ENCODE data around the gene TLE3. TPM values are rescaled to one million over a fixed set of nuclear protein-coding genes. Genes with fewer than 3 reads are reported as not detected.

TLE3 gene
- total and polyA plus RNA-seq, 7 experiments from 2014 or later, result 15.2 to 183 (median 117) TPM

DNA sequence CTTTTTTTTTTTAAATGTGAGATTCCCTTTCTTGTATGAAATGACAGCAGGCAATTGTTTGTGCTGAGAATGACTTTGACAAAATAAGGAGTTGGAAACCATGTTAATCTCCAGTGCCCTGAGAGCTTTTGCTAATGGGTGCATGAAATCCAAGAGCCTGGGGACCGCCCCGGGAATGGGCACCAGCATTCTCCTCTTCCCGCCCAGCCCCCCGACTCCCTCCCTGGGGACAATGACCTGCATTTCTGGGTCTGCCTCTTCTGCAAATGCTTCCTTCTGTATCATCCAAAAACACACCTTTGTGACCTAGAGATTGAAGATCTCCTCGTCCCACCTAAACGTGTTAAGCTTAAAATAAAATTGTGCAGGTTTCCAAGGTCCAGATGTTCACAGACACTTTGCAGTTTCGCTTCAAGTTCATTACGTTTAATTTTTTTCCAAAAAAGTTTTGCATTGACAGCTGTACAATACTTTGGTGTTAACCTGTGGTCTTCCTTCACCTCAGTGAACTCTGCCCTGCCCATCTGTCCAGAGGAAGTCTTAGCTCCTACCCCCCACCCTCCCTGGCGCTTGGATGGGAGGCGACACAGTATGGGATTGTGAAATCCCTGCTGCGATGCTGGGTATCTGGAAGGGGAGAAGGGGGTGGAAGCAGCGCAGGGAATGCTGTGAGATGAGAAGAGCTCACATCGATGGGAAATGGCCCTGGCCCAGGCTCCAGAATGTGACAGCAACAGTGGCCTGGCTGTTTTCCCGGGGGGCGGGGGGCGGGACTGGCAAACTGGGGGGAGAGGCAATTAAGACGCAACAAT, 50.1 kb downstream of the TLE3 start:
- Mint-ChIP-seq H3K4me3 (no peak overlapping the region), H3K4me1 (peaks cover 0 to 4% (median 0%) of the 10 kb centered on the region in 7 donors), H3K27me3 (no peaks in the 10 kb centered on the region), H3K27ac (peak overlapping the region in 2 of 9 donors; percentile 32 to 49), H3K36me3 (peaks cover 13 to 41% (median 30%) of the 10 kb centered on the region in 5 donors), H3K9me3 (peaks cover 0 to 4% (median 0%) of the 10 kb centered on the region in 11 donors)
- ChIA-PET POLR2A (no interaction called here), CTCF (no interaction called here)
- DNase-seq (no peak), ATAC-seq (no peak)
- H3K9me3 ChIP-seq (ENCODE audit: control insufficient read depth in 2 of 3, low read length in 3 of 3), result no peaks in the 10 kb centered on the region
- intact Hi-C loops (cut with micrococcal nuclease), result no loop called here
- H3K36me3 ChIP-seq (ENCODE audit: control insufficient read depth in 2 of 3, insufficient read depth in 3 of 3, low read length in 3 of 3), result peaks cover 0 to 46% (median 0%) of the 10 kb centered on the region in 3 experiments
- H3K27me3 ChIP-seq (ENCODE audit: control insufficient read depth in 2 of 2, insufficient read depth in 2 of 2, low read length in 2 of 2), result no peaks in the 10 kb centered on the region
- no peak overlapping the region for H3K27ac ChIP-seq (ENCODE audit: low read depth, low read length)
- no peaks in the 10 kb centered on the region for H3K4me1 ChIP-seq (ENCODE audit: control insufficient read depth in 2 of 2, insufficient read depth in 2 of 2, low read length in 2 of 2)
- H3K4me3 ChIP-seq (ENCODE audit: low read length), result no peak overlapping the region

DNA sequence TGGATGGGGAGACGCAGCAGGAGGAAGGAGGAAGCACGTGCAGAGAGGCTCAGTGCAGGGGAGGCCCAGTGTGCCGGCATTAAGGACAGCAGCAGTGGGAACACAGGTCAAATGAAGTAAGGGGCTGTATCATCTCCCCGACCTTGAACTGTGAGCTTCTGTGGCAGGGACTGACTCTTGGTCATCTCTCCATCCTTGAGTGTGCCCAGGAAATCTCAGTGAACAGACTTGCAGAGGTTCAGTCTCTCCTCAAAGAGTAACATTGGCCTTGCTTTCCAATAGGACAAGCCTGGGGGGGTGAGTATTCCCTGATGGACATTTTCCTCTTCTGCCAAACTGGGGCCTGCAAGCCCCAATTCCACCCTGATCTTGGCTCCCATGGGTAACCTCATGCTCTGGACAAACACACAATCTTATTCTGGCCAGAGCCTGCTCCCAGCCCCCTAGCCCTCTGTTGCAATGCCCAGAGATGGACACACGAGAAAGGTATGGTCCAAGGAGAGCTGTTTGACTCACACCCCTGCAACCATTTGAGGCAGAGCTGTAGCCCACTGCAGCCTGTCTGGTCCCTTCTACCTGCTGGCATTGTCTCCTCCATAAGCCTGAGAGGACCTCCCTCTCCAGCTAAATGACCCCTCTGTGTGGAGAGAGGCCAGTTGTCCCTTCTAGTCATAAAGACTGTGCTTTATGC, 50.9 kb downstream of the TLE3 start:
- peaks cover 13 to 41% (median 30%) of the 10 kb centered on the region in 5 donors for H3K36me3 Mint-ChIP-seq
- Histone ChIP-seq H3K27me3 (ENCODE audit: control insufficient read depth in 2 of 2, insufficient read depth in 2 of 2, low read length in 2 of 2) (no peaks in the 10 kb centered on the region), H3K36me3 (ENCODE audit: control insufficient read depth in 2 of 3, insufficient read depth in 3 of 3, low read length in 3 of 3) (peaks cover 0 to 40% (median 0%) of the 10 kb centered on the region in 3 experiments), H3K4me1 (ENCODE audit: control insufficient read depth in 2 of 2, insufficient read depth in 2 of 2, low read length in 2 of 2) (no peaks in the 10 kb centered on the region), H3K4me3 (ENCODE audit: low read length) (no peak overlapping the region), H3K9me3 (ENCODE audit: control insufficient read depth in 2 of 3, low read length in 3 of 3) (no peaks in the 10 kb centered on the region), H3K27ac (ENCODE audit: low read depth, low read length) (no peak overlapping the region)
- ATAC-seq (peak; percentile 16), DNase-seq (no peak)
- H3K27ac Mint-ChIP-seq, result peak overlapping the region in 2 of 9 donors; percentile 32 to 49
- no peaks in the 10 kb centered on the region for H3K27me3 Mint-ChIP-seq
- intact Hi-C loops (cut with micrococcal nuclease), result no loop called here
- H3K4me1 Mint-ChIP-seq, result peaks cover 0 to 4% (median 0%) of the 10 kb centered on the region in 7 donors
- CTCF ChIA-PET, result no interaction called here
- peaks cover 0 to 4% (median 0%) of the 10 kb centered on the region in 11 donors for H3K9me3 Mint-ChIP-seq
- POLR2A ChIA-PET, result no interaction called here
- no peak overlapping the region for H3K4me3 Mint-ChIP-seq

DNA sequence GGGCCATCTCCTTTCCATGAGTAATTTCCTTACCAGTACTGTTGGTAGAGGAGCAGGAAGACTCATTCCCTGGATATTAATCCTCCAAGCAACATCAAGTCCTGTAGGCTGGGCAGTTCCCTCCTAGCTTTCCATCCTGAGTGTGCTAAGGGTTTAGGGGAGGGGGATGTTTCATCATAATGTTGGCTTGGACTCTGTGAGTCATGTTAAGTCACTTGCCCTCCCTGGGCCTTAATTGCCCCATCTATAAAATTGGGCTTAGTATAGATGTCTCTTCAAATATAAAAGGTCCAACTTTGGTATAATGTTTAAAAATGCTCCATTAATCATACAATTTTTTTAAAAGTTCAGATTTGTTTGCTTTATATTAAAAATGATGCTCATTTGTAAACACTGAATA, 52.7 kb downstream of the TLE3 start:
- DNase-seq, result no peak
- CTCF ChIA-PET, result no interaction called here
- Mint-ChIP-seq H3K4me3 (no peak overlapping the region), H3K27me3 (peaks cover 0 to 2% (median 0%) of the 10 kb centered on the region in 5 donors), H3K27ac (no peak overlapping the region), H3K36me3 (peaks cover 3 to 27% (median 18%) of the 10 kb centered on the region in 5 donors), H3K4me1 (peaks cover 0 to 4% (median 0%) of the 10 kb centered on the region in 7 donors), H3K9me3 (peaks cover 0 to 4% (median 0%) of the 10 kb centered on the region in 11 donors)
- H3K36me3 ChIP-seq (ENCODE audit: control insufficient read depth in 2 of 3, insufficient read depth in 3 of 3, low read length in 3 of 3), result peaks cover 0 to 22% (median 0%) of the 10 kb centered on the region in 3 experiments
- intact Hi-C loops (cut with micrococcal nuclease), result no loop called here
- H3K27me3 ChIP-seq (ENCODE audit: control insufficient read depth in 2 of 2, insufficient read depth in 2 of 2, low read length in 2 of 2), result no peaks in the 10 kb centered on the region
- ATAC-seq, result peak; percentile 30
- H3K9me3 ChIP-seq (ENCODE audit: control insufficient read depth in 2 of 3, low read length in 3 of 3), result no peaks in the 10 kb centered on the region
- H3K4me3 ChIP-seq (ENCODE audit: low read length), result no peak overlapping the region
- POLR2A ChIA-PET, result no interaction called here
- H3K27ac ChIP-seq (ENCODE audit: low read depth, low read length), result no peak overlapping the region
- no peaks in the 10 kb centered on the region for H3K4me1 ChIP-seq (ENCODE audit: control insufficient read depth in 2 of 2, insufficient read depth in 2 of 2, low read length in 2 of 2)

DNA sequence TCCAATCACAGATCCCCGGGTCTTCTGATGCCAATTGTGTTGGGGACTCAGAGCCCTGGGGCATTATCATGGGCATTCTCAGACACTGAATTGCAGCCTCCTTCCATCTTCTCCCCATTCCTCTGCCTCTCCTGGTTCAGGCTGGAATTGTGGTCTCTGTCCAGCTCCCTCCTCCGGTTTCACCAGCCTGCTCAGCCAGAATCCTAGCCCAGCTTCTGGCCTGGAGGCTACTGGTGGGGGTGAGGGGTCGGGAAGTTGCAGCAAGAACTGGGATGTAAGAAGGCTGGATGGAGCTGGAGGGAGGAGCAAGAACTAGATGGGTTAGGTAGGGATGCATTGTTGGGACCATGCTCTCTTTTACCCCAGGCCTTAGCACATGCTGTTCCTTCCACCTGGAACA, 53.5 kb downstream of the TLE3 start:
- Histone ChIP-seq H3K9me3 (ENCODE audit: control insufficient read depth in 2 of 3, low read length in 3 of 3) (no peaks in the 10 kb centered on the region), H3K4me3 (ENCODE audit: low read length) (no peak overlapping the region), H3K27me3 (ENCODE audit: control insufficient read depth in 2 of 2, insufficient read depth in 2 of 2, low read length in 2 of 2) (no peaks in the 10 kb centered on the region), H3K4me1 (ENCODE audit: control insufficient read depth in 2 of 2, insufficient read depth in 2 of 2, low read length in 2 of 2) (no peaks in the 10 kb centered on the region), H3K36me3 (ENCODE audit: control insufficient read depth in 2 of 3, insufficient read depth in 3 of 3, low read length in 3 of 3) (peaks cover 0 to 14% (median 0%) of the 10 kb centered on the region in 3 experiments), H3K27ac (ENCODE audit: low read depth, low read length) (no peak overlapping the region)
- ChIA-PET CTCF (no interaction called here), POLR2A (no interaction called here)
- ATAC-seq, result no peak
- H3K9me3 Mint-ChIP-seq, result peaks cover 0 to 4% (median 0%) of the 10 kb centered on the region in 11 donors
- no peak for DNase-seq
- H3K27me3 Mint-ChIP-seq, result peaks cover 0 to 5% (median 0%) of the 10 kb centered on the region in 5 donors
- no peak overlapping the region for H3K4me3 Mint-ChIP-seq
- intact Hi-C loops (cut with micrococcal nuclease), result no loop called here
- H3K36me3 Mint-ChIP-seq, result peaks cover 0 to 23% (median 12%) of the 10 kb centered on the region in 5 donors
- no peak overlapping the region for H3K27ac Mint-ChIP-seq
- peaks cover 0 to 4% (median 0%) of the 10 kb centered on the region in 7 donors for H3K4me1 Mint-ChIP-seq

DNA sequence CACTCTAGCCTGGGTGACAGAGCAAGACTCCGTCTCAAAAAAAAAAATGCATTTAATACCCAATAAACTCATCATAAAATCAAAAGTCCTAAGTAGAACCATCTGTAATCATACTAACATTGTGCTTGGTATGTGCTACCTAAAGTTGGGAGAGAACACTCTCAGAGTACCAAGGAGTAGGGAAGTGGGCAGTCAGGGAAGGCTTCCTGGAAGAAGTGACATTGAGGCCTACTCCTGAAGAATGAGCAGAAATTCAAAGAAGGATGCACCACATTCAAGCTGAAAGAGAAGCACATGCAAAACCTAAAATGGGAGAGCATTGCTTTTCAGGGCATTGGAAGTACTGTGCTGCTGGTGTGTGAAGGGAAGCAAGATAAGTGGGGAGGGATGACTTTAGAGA, 54.1 kb downstream of the TLE3 start:
- Mint-ChIP-seq H3K9me3 (peaks cover 0 to 4% (median 0%) of the 10 kb centered on the region in 11 donors), H3K27ac (peak overlapping the region in 1 of 9 donors; percentile 14), H3K4me3 (no peak overlapping the region), H3K36me3 (peaks cover 0 to 21% (median 12%) of the 10 kb centered on the region in 5 donors), H3K4me1 (no peaks in the 10 kb centered on the region), H3K27me3 (peaks cover 0 to 9% (median 0%) of the 10 kb centered on the region in 5 donors)
- Histone ChIP-seq H3K27me3 (ENCODE audit: control insufficient read depth in 2 of 2, insufficient read depth in 2 of 2, low read length in 2 of 2) (no peaks in the 10 kb centered on the region), H3K4me3 (ENCODE audit: low read length) (no peak overlapping the region), H3K9me3 (ENCODE audit: control insufficient read depth in 2 of 3, low read length in 3 of 3) (no peaks in the 10 kb centered on the region), H3K4me1 (ENCODE audit: control insufficient read depth in 2 of 2, insufficient read depth in 2 of 2, low read length in 2 of 2) (no peaks in the 10 kb centered on the region), H3K27ac (ENCODE audit: low read depth, low read length) (no peak overlapping the region), H3K36me3 (ENCODE audit: control insufficient read depth in 2 of 3, insufficient read depth in 3 of 3, low read length in 3 of 3) (peaks cover 0 to 10% (median 0%) of the 10 kb centered on the region in 3 experiments)
- intact Hi-C loops (cut with micrococcal nuclease), result no loop called here
- ATAC-seq, result no peak
- ChIA-PET CTCF (no interaction called here), POLR2A (no interaction called here)
- DNase-seq, result no peak

DNA sequence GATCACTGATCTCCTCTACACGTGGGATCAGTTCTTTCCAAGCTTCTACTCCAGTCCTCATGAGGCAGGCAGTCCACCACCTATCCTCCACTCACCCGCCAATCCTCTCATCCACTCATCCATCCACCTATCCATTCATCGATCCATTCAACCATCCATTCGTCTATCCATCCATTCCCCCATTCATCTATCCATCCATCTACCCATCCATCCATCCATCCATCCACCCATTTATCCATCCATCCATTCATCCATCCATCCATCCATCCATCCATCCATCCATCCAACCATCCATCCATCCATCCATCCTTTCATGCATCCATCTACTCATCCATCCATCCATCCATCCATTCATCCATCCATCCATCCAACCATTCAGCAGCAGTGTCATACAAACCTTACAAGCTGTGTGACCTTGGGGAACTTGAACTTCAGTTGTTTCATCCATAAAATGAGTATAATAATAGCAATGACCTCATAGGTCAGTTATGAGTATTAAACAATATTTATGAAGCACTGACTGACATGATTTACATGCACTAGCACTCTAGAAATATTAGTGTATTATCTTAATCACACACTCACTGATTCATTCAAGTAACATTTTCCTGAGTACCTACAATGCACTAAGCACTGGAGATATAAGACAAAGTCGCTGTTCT, 55.0 kb downstream of the TLE3 start:
- ATAC-seq, result no peak
- POLR2A ChIA-PET, result interaction anchor here (0.7 kb wide), 1 partner anchor 218 kb away, joined by 3 read pairs; no protein-coding TSS in a partner anchor
- H3K4me3 ChIP-seq (ENCODE audit: low read length), result no peak overlapping the region
- no peak overlapping the region for H3K27ac ChIP-seq (ENCODE audit: low read depth, low read length)
- H3K4me1 ChIP-seq (ENCODE audit: control insufficient read depth in 2 of 2, insufficient read depth in 2 of 2, low read length in 2 of 2), result no peaks in the 10 kb centered on the region
- CTCF ChIA-PET, result no interaction called here
- Mint-ChIP-seq H3K9me3 (peaks cover 0 to 4% (median 0%) of the 10 kb centered on the region in 11 donors), H3K4me1 (no peaks in the 10 kb centered on the region), H3K27ac (no peak overlapping the region), H3K4me3 (no peak overlapping the region), H3K27me3 (peaks cover 0 to 11% (median 0%) of the 10 kb centered on the region in 5 donors), H3K36me3 (peaks cover 0 to 21% (median 12%) of the 10 kb centered on the region in 5 donors)
- peaks cover 0 to under 1% (median 0%) of the 10 kb centered on the region in 3 experiments for H3K36me3 ChIP-seq (ENCODE audit: control insufficient read depth in 2 of 3, insufficient read depth in 3 of 3, low read length in 3 of 3)
- no peaks in the 10 kb centered on the region for H3K9me3 ChIP-seq (ENCODE audit: control insufficient read depth in 2 of 3, low read length in 3 of 3)
- intact Hi-C loops (cut with micrococcal nuclease), result no loop called here
- H3K27me3 ChIP-seq (ENCODE audit: control insufficient read depth in 2 of 2, insufficient read depth in 2 of 2, low read length in 2 of 2), result no peaks in the 10 kb centered on the region
- DNase-seq, result no peak

Data from naive thymus-derived CD4-positive, alpha-beta T cell (primary cell).